ENCODE data around the gene SRRM1. TPM values are rescaled to one million over a fixed set of nuclear protein-coding genes. Genes with fewer than 3 reads are reported as not detected.

Gene SRRM1
- total RNA-seq, 4 donors from 2014 or later, result 53.3 to 118 (median 83.3) TPM

DNA sequence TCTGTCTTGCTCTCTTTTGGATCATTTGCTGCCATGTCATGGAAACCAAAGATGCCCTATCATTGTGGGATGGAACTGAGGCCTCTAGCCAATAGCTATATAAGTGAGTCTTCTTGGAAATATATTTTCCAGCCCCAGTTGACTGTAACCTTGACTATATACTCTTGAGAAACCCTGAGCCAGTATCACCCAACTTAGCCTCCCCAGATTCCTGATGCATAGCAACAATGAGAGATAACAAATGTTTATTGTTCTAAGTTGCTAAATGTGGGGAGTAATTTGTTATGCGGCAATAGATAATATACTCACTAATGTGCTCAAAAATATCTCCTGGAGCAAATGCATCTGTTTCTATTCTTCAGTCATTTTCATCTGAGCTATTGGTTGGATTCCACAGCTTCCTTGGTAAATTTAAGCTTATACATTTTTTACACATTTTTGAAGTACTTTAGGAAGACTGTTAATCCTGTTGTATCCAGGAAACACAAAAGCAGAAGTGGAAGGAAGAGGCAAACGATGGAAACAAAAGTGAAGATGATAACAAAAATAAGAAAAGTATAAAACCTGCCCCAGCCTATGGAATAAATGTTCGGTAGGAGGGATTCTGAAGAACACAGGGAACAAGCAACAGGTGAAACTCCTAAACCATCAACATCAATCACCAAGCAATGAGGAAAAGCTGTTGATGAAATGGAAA, 6.3 kb upstream of the SRRM1 start:
- no peak overlapping the region for H3K4me3 ChIP-seq (ENCODE audit: low read depth, poor library complexity, severe bottlenecking)
- intact Hi-C loops (cut with DNase I; ENCODE audit: low total_unique reads), result loop anchor here (5.0 kb wide), 1 partner anchor 435 kb away; no protein-coding TSS in a partner anchor
- 70 to 75% methylated on average over 3 of the region's 3 CpGs for WGBS, 2 donors
- TF ChIP-seq POLR2A (IDR thresholded peaks at IDR 0.05), result no peak
- TF ChIP-seq, protein P1, sequence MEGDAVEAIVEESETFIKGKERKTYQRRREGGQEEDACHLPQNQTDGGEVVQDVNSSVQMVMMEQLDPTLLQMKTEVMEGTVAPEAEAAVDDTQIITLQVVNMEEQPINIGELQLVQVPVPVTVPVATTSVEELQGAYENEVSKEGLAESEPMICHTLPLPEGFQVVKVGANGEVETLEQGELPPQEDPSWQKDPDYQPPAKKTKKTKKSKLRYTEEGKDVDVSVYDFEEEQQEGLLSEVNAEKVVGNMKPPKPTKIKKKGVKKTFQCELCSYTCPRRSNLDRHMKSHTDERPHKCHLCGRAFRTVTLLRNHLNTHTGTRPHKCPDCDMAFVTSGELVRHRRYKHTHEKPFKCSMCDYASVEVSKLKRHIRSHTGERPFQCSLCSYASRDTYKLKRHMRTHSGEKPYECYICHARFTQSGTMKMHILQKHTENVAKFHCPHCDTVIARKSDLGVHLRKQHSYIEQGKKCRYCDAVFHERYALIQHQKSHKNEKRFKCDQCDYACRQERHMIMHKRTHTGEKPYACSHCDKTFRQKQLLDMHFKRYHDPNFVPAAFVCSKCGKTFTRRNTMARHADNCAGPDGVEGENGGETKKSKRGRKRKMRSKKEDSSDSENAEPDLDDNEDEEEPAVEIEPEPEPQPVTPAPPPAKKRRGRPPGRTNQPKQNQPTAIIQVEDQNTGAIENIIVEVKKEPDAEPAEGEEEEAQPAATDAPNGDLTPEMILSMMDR (IDR thresholded peaks at IDR 0.05), result no peak
- DNase-seq (ENCODE audit: low spot score in 2 of 2), result no peak

DNA sequence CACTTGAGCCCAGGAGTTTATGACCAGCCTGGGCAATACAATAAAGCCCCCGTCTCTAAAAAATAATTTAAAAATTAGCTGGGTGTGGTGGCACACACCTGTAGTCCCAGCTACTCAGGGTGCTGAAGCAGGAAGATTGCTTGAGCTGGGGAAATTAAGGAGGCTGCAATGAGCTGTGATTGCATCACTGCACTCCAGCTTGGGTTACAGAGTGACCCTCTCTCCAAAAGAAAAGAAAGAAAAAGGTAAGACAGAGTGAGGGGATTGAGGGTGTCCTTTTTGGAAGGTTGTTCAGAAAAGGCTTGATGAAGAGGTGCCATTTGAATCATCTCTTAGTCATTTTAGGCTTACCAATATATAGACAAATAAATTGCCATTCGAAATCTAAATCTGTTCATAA, 4.0 kb upstream of the SRRM1 start:
- no peak overlapping the region for H3K4me3 ChIP-seq (ENCODE audit: low read depth, poor library complexity, severe bottlenecking)
- no peak for DNase-seq (ENCODE audit: low spot score in 2 of 2)
- intact Hi-C loops (cut with DNase I; ENCODE audit: low total_unique reads), result loop anchor here (5.0 kb wide), 1 partner anchor 437 kb away; no protein-coding TSS in a partner anchor
- WGBS, 2 donors, result 75 to 89% methylated on average over 2 of the region's 2 CpGs
- TF ChIP-seq POLR2A (IDR thresholded peaks at IDR 0.05), result no peak
- TF ChIP-seq, protein P1 (IDR thresholded peaks at IDR 0.05), result no peak

DNA sequence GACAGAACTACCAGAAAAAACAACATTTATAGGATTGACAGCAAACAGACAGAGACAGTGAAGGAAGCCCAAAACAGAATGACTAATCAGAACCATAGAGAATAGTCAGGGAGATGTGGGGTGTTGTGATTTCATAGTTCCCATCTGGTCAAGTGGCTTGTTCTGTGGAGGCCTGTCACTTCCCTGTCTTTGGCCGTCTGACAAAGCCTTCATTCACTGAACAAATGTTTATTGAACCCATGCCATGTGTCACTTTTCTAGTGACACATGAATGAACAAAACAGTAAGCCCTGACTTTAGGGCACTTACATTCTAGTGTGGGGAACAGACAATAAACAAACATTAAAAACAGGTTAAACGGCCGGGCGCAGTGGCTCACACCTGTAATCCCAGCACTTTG, 3.2 kb upstream of the SRRM1 start:
- intact Hi-C loops (cut with DNase I; ENCODE audit: low total_unique reads), result loop anchor here (5.0 kb wide), 1 partner anchor 438 kb away; no protein-coding TSS in a partner anchor
- H3K4me3 ChIP-seq (ENCODE audit: low read depth, poor library complexity, severe bottlenecking), result no peak overlapping the region
- TF ChIP-seq, protein P1 (IDR thresholded peaks at IDR 0.05), result no peak
- no peak for DNase-seq (ENCODE audit: low spot score in 2 of 2)
- 61 to 62% methylated on average over 4 of the region's 4 CpGs for WGBS, 2 donors

DNA sequence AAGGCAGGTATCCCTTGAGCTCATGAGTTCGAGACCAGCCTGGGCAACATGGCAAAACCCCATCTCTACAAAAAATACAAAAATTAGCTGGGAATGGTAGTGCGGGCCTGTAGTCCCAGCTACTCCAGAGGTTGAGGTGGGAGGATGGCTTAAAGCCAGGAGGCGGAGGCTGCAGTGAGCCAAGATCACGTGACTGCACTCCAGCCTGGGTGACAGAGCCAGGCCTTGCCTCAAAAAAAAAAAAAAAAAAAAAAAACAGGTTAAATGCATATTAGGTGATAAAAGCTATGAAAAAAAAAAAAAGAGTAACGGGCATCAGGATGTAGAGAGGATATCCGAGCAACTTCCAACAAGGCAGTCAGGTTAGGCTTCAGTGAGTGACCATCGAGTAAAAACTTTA, 2.8 kb upstream of the SRRM1 start:
- DNase-seq (ENCODE audit: low spot score in 2 of 2), result no peak
- intact Hi-C loops (cut with DNase I; ENCODE audit: low total_unique reads), result no loop called here
- TF ChIP-seq, protein P1 (IDR thresholded peaks at IDR 0.05), result no peak
- H3K4me3 ChIP-seq (ENCODE audit: low read depth, poor library complexity, severe bottlenecking), result no peak overlapping the region
- 71 to 74% methylated on average over 7 of the region's 7 CpGs for WGBS, 2 donors

DNA sequence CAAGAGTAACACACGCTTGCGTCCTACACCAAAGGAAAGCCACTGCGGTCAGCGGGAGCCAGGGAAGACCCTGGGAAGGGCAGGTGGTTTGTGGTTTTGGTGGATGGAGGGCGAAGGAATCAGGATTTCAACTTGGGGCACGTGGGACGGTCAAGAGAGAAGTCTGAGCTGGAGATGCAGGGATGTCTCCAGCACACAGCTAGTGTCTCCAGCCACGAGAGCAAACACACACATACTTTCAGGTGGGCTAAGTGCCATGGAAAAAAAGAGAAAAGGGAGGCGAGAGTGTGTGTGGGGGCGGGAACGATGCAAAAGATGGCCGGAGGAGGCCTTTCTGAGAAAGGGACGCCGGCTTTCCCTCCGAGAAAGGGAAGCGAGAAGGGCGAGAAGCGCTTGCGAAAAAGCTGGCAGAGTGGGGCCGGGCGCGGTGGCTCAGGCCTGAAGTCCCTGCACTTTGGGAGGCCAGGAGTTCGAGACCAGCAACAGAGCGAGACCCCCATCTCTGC, 1.4 kb upstream of the SRRM1 start:
- H3K4me3 ChIP-seq (ENCODE audit: low read depth, poor library complexity, severe bottlenecking), result peak overlapping the region; percentile 70
- 21 to 28% methylated on average over 24 of the region's 24 CpGs for WGBS, 2 donors
- intact Hi-C loops (cut with DNase I; ENCODE audit: low total_unique reads), result no loop called here
- peak; percentile 26 to 90 for DNase-seq (ENCODE audit: low spot score in 2 of 2)
- TF ChIP-seq, protein P1 (IDR thresholded peaks at IDR 0.05), result no peak
- TF ChIP-seq POLR2A (IDR thresholded peaks at IDR 0.05), result no peak
